Thyroid gland (tissue), 4 donors: ENCODE data around the gene OSTF1.

Experiments
- CTCF ChIP-seq, 6 experiments: fragments of 200-600 bp in 3 of 6; fragments of 450-650 bp in 3 of 6; sonication (generic) in 3 of 6; IDR thresholded peaks; one replicate each; pipeline ENCODE4 v1.5.1; 2016 to 2019; ENCODE audit warnings: antibody characterized with exemption in 6 of 6, mild to moderate bottlenecking in 2 of 6, inconsistent platforms in 1 of 6, moderate library complexity in 1 of 6
- POLR2A ChIP-seq, 2 donors: fragments of 450-650 bp; IDR thresholded peaks; one replicate each; pipeline ENCODE4 v1.6.1; 2017; ENCODE audit warnings: antibody characterized with exemption in 2 of 2, mild to moderate bottlenecking in 2 of 2, moderate library complexity in 1 of 2

DNA sequence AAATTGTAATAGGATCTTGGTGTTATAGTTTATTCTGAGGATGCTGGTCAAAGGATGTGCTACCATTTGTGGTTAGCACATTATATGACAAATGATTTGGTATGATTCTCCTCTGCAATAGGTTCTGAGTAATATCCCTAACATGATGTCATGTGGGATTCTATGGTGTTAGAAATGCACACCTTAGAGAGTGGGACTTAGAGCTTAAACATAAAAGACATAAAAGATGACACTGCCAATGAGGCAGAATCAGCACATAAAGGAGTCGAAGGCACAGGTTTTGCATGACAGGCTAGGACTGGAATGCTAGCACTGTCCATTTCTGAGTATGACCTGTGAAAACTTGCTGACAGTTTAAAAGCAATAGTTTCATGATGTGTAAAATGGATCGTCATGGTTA is 100.4 kb downstream of the OSTF1 start:
- TF ChIP-seq POLR2A (IDR thresholded peaks at IDR 0.05) (no peak), CTCF (IDR thresholded peaks at IDR 0.05) (no peak)
